HG03432 (cell line): ENCODE results near the gene QPRT.
"Not testable (repeated sequence)": the region's sequence is repeated elsewhere in the genome, so short reads cannot be mapped to it uniquely, and the experiment has no call there.

Experiments used
- ATAC-seq: cut with Tn5 transposase; IDR thresholded peaks from one replicate; pipeline ENCODE4 v1.9.1; 2021; ENCODE audit warnings: mild to moderate bottlenecking, moderate library complexity; ENCODE audit not compliant: unreplicated experiment

The QPRT gene

DNA sequence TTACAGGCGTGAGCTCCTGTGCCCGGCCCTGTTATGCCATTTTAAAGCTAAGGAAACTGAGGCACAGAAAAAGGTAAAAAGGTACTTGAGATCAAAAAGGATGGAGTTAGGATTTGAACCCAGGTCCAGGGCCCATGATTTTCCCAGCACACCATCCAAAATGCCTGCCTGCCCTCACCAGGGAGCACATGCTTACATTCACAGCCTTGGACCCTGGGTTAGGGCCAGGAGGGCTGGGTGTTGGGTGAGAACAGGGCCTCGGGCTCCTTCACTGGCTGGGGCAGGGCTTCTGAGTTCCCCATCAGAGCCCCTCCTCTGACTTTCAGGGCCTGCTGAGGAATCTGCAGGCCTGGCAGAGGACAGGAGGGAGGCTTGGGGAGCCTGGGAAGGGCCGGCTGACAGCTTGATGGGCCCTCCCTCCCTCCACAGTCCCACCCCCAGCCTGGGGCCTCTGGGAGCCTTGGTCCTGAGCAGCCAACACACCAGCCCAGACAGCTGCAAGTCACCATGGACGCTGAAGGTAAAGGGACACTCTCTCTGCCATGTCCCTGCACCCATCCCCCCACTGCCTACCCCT lies at the start of gene QPRT:
Gene QPRT, plus strand, starts transcription at position 490 of the 577 bp plus-strand sequence. Its CDS starts 18 bp downstream, at position 508.
- ATAC-seq = peak; percentile 44

DNA sequence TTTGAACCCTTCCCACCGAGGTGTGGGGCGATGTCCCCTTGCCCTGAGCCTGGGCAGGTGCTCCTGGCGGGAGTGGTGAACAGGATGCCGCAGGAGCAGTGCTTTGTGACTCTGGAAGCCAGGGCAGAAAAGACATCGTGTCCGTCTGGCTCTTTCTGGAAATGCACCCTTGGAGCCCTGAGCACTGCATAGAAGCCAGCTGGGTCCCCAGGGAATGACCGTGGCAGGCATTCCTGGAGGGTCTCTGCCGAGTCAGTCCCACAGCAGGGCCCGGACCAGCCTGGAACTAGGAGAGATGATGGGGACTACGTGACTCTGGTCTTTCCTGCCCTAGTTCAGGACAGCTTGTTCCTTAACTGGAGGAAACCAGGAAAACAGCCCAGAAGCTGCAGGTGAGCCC lies 49.7 kb upstream of the QPRT start:
- ATAC-seq = not testable (repeated sequence)

DNA sequence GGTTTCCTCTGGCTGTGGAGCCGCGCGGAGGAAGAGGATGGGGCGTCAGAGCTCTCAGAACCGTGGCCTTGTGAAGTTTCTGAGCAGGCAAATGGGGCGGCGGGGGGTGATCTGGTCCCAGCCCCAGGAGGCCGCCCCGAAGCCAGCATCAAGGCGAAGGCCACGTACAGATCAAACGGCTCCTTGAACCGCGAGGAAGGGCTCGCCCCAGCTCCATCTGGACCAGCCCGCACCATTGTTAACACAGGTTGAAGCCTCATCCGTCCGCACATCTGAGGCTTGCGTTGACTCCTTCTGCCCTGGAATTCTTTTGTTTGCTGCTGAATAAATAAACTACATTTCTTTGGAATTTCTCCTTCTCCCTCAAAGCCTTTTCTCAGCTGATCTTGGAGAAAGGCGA lies 47.3 kb upstream of the QPRT start:
- not testable (repeated sequence) for ATAC-seq

DNA sequence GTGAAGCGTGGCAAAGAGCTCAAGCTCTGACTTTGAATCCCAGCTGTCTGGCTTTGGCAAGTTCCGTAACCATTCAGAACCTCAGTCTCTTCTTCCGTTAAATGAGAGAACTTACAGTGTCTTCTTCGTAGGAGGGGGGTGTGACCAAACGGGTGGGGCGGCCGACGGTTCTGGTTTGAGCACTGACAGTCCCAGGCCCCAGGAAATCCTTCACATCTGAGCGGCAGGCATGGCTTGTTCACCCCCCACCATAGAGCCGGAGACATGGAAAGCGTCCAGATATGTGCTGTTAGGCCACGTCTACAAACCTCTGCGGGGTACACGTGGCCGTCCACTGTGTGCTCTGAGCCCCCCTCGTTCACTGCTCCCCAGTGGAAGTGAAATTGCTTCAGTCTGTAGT lies 43.1 kb upstream of the QPRT start:
- not testable (repeated sequence) for ATAC-seq

DNA sequence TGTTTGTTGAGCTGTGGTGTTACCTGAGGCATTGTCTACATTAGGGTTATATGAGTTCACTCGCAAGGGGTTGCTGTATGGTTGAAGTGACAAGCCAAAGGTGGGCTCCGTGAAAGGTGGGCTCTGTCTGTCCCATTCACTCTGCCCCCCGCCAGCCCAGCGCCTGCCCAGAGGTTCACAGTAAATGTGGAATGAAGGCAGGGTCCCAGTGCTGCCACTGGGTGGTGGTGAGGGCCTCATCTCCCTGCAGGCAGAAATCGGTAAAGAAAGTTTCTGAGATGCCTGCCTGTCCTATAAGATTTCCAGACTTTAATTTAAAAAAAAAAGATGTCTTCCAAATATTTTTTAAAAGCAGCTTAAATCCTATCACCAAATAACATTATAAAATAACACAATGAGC lies 42.6 kb upstream of the QPRT start:
- not testable (repeated sequence) for ATAC-seq

DNA sequence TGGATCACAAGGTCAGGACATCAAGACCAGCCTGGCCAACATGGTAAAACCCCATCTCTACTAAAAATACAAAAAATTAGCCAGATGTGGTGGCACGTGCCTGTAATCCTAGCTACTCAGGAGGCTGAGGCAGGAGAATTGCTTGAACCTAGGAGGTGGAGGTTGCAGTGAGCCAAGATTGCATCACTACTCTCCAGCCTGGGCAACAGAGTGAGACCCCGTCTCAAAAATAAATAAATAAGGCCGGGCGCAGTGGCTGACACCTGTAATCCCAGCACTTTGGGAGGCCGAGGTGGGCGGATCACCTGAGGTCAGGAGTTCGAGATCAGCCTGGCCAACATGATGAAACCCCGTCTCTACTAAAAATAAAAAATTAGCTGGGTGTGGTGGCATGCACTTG lies 40.2 kb upstream of the QPRT start:
- ATAC-seq = not testable (repeated sequence)

DNA sequence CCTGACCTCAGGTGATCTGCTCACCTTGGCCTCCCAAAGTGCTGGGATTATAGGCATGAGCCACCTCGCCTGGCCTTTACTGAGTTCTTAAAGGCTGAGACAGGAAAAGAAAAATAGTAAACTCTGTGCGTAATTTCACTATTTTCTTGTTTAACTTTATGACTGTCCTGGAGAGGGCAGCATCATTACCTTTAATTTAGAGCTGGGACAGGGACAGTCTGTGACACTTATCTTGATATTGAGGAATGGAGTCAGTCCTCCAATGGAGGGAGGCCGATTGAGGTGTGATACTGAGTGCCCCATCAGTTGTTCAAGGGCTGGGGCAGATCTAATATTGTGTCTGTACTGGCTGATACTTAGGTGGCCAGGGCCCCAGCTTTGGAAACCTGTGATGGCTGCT lies 37.4 kb upstream of the QPRT start:
- no peak for ATAC-seq

DNA sequence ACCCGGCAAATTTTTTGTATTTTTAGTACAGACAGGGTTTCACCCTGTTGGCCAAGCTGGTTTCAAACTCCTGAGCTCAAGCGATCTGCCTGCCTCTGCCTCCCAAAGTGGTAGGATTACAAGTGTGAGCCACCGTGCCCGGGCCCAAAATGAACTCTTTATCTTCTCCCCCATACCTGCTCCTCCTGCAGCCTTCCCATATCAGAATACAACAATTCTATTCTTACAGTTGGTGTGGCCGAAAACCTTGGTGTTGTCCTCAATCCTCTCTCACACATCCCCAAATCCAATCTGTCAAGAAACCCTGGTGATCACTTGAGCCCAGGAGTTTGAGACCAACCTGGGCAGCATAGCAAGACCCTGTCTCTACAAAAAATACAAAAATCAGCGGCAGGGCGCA lies 35.4 kb upstream of the QPRT start:
- ATAC-seq = no peak

DNA sequence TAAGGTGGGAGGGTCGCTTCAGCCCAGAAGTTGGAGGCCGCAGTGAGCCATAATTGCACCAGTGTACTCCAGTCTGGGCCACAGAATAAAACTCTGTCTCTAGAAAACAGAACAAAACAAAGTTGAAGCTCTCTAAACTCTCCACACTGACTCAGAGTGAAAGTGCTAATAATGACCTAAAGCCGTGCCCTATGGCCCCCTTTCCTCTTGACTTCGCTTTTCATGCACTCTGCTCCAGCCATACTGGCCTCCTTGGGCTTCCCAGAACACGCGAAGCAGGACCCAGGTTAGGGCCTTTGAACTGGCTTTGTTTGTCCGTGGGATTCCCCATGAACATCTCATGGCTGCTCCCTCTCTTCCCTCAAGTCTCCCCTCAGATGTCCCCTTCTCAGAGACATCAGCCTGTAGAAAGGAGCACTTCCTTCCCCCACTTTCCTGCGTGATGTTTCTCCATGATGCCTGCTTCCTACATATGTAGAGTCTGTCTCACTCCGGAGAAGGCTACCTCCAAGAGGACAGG lies 34.6 kb upstream of the QPRT start:
- ATAC-seq = peak; percentile 70

DNA sequence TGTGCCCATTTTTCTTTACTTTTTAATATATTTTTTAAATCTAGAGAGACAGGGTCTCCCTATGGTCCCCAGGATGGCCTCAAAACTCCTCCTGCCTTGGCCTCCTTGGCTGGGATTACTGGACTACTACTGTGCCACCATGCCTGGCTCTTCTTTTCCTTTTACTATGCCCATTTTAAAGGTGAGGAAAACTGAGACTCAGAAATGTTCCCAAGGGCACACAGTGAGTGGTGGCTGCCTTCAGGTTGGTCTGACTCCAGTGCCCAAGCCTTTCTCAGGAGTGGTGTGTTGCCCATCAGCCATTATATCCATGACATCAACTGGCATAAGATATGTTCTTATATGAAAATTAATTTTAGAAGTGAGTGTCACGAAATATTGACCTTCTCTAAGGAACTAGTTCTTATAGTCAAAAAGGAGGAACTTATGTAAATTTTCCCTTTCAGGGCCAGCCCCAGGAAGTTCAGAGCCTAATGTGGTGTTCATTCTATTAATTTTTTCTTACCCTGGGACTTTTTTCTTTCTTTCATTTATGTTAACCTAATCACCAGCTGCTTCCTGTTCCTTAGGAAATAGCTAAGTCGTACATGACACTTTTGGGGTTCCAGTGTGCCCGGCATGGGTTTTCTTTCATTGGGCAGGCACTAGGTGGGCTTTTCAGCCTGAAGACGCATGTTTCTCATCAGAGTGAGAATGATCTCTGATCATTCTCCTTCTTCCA lies 33.8 kb upstream of the QPRT start:
- no peak for ATAC-seq

DNA sequence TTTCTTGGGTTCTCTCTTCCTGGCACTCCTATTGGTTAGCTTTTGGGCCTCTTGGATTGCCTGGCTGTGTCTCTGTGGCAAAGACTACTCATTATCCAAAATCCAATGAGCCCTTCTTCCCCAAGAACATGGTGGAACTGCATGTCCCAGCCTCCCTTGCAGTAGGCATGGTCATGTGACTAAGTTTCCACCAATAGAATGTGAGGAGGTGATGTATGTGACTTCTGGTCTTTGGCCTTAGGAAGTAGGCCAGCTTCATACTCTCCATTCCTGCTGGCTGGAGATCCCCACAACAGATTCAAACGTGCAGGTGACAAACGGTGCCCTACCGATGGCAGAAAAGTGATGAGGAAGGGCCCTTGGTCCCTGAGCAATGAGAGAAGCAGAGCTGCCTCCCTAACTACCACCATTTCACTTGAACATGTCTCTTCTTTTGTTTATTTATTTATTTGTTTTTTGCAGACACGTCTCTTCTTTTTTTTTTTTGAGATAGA lies 33.2 kb upstream of the QPRT start:
- ATAC-seq = no peak

DNA sequence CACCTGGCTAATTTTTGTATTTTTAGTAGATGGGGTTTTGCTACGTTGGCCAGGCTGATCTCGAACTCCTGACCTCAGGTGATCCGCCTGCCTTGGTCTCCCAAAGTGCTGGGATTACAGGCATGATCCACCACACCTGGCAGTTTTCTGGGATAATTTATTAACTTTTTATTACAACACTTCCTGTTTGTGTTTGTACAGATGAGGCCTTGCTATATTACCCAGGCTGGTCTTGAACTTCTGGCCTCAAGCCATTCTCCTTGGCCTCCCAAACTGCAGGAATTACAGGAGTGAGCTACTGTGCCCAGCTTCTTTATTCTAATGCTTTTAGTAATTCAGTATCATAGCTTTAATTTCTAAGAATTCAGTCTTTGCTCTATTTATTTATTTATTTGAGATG lies 32.0 kb upstream of the QPRT start:
- ATAC-seq = no peak

DNA sequence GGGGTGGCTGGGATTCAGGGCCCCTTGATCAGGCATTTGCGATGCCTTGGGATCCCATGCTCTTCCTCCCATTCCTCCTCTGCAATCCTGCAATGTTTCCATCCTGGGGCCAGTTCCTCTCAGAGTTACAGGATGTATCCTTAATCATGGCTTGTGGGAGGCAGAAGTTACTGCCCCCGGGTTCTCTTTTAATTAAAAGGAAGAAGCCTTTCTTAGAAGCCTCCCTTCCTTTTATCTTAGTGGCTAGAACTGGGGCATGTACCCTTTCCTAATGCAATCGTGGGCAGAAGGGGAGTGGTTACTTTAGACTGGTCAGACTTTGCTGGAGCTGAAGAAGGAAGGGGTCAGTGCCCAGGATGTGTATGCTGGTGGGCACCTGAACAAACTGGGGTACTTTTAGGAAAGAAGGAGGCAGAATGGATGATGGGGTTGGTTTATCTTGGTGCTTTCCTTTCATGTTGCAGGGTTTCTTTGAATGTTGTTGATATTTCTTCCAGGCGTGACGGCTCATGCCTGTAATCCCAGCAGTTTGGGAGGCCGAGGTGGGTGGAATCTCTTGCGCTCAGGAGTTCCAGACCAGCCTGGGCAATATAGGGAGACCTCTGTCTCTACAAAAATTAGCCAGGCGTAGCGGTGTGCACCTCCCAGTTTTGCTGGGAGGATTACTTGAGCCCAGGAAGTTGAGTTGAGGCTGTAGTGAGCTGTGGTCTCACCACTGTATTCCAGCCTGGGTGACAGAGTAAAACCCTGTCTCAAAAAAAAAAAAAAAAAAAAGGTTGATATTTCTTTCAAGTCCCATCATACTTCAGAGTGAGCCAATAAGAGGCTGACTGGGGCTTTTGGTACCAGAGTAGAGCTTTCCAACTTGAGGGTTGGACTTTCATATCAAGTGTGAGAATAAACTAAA lies 29.1 kb upstream of the QPRT start:
- ATAC-seq = no peak

DNA sequence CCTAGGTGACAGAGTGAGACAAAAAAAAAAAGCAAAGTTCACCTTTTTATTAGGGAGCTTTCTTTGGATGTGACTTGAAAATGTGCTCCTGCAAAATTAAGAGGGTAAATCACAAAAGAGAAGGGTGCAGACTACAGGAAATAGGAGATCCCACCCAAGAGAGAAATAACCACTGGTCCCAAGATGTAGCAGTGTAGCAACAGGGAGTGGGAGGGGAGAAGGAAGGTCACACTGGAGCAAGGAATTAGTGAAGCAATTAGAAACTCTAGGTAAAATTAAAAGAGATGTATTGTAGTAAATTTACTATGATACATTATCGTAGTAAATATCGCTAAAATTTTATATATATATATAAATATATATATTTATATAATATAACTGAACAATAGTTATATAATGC lies 28.2 kb upstream of the QPRT start:
- ATAC-seq = no peak

DNA sequence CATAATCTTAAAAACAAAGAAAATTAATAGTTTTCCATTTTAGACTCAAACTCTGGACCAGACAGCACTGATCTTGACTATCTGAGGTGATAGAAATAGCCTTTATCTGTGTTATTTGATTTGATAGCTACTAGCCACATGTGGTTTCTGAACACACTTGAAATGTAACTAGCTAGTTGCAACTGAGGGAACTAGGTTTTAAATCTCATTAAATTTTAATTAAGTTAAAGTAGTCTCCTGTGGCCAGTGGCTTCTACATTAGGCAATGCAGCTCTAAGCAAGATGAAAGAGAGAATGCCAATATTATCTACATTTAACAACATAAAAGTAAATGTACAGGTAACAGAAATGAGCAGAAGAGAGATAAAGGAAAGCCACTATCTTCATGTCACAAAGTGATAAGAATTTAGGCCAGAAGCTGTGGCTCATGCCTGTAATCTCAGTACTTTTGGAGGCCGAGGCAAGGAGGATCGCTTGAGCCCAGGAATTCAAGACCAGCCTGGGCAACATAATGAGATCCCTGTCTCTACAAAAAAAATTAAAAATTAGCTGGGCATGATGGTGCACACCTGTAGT lies 27.1 kb upstream of the QPRT start:
- no peak for ATAC-seq

DNA sequence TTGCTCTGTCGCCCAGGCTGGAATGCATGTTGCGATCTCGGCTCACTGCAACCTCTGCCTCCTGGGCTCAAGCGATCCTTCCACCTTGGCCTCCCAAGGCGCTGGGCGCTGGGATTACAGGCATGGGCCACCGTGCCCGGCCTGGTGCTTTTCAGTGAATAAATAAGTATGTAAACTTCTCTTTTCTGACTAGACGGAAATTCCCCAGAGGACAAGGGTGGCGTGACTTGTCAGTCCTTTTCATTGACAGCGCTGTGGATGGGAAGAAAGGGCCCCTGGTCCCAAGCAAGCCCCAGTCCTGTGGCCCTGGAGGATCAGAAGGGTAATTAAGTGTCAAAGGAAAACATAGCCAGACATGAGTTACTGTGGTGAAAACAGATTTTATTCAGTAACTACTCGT lies 25.5 kb upstream of the QPRT start:
- ATAC-seq = no peak

DNA sequence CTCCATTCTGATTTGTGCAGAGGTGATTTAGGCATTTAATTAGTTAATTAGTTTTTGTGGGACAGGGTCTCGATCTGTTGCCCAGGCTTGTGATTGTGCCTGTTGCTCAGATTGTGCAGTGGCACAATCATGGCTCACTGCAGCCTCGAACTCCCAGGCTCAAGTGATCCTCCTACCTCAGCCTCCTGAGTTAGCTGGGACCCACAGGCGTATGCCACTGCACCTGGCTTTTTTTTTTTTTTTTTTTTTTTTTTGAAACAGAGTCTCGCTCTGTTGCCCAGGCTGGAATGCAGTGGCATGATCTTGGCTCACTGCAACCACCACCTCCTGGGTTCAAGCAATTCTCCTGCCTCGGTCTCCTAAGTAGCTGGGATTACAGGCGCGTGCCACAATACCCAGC lies 25.1 kb upstream of the QPRT start:
- not testable (repeated sequence) for ATAC-seq

DNA sequence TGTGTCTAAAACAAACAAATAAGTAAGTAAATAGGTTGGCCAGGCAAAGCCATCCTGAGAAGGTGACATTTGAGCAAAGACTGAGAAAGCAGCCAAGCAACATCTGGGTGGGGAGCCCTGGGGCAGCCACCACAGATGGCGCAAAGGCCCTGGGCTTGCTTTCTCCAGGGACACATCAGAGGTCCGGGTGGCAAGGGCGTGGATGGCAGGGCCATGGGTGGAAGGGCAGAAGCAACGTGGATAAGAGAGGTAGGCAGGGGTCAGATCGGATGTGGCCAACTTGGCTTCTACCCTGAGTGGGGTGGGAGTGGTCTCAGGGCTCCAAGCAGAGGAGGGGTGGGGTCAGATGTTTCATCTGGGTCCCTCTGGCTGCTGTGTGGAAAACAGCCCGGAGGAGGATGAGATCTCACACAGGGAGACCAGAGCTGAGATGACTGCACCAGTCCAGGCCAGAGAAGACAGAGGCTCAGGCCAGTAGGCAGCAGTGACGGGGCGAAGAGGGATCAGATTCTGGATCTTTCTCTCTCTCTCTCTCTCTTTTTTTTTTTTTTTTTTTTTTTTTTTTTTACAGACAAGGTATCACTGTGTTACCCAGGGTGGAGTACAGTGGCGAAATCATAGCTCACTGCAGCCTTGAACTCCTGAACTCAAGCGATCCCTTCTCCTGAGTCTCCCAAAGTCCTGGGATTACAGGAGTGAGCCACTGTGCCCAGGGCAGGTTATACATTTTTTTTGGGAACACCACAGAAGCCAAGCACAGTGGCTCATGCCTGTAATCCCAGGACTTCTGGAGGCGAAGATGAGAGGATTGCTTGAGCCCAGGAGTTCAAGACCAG lies 22.1 kb upstream of the QPRT start:
- ATAC-seq = no peak

DNA sequence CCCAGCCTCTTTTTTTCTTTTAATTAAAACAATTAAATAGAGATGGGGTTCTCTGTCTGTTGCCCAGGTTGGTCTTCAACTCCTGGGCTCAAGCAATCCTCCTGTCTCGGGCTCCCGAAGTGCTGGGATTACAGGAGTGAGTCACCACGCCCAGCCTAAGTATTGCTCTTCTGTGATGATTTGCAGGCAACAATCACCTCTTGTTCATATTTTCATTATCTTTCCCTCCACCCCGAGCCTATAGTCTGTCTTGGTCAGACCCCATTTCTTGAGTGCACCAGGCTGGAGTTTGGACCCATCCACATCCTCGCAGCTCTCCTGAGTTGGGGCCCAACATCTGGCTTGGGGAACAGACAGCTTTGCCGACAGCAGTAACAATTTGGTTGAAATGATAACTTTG lies 20.3 kb upstream of the QPRT start:
- ATAC-seq = no peak
